Thyroid gland (tissue), 4 donors: ENCODE measurements around the gene GAPVD1. TPM values are rescaled to one million over a fixed set of nuclear protein-coding genes. Genes with fewer than 3 reads are reported as not detected.

Experiments
- DNase-seq, 2 donors: peaks; one replicate each; pipeline ENCODE4 v3.0.0-alpha.2; 2019
- H3K27ac ChIP-seq, 3 donors: fragments of 200-600 bp; sonication (generic); 1 replicate in 2 of 3; 2 replicates in 1 of 3; pipeline ENCODE4 v1.5.1; 2016 to 2019; ENCODE audit warnings: mild to moderate bottlenecking in 1 of 3, moderate library complexity in 1 of 3
- H3K27me3 ChIP-seq: fragments of 200-600 bp; sonication (generic); one replicate; pipeline ENCODE4 v1.5.1; 2019
- H3K36me3 ChIP-seq, 2 donors: fragments of 200-600 bp; sonication (generic); one replicate each; pipeline ENCODE4 v1.5.1; 2016 to 2019
- H3K4me1 ChIP-seq, 2 donors: fragments of 200-600 bp; sonication (generic); one replicate each; pipeline ENCODE4 v1.5.1; 2017 to 2019
- H3K4me3 ChIP-seq, 3 donors: fragments of 200-600 bp; sonication (generic); replicated peaks in 1 of 3; 1 replicate in 2 of 3; 2 replicates in 1 of 3; pipeline ENCODE4 v1.5.1; 2016; ENCODE audit warnings: mild to moderate bottlenecking in 1 of 3
- H3K9me3 ChIP-seq: fragments of 200-600 bp; sonication (generic); one replicate; pipeline ENCODE4 v1.5.1; 2017
- CTCF ChIP-seq, 6 experiments: fragments of 200-600 bp in 3 of 6; fragments of 450-650 bp in 3 of 6; sonication (generic) in 3 of 6; IDR thresholded peaks; one replicate each; pipeline ENCODE4 v1.5.1; 2016 to 2019; ENCODE audit warnings: antibody characterized with exemption in 6 of 6, mild to moderate bottlenecking in 2 of 6, inconsistent platforms in 1 of 6, moderate library complexity in 1 of 6
- POLR2A ChIP-seq, 2 donors: fragments of 450-650 bp; IDR thresholded peaks; one replicate each; pipeline ENCODE4 v1.6.1; 2017; ENCODE audit warnings: antibody characterized with exemption in 2 of 2, mild to moderate bottlenecking in 2 of 2, moderate library complexity in 1 of 2
- WGBS, 2 donors: methylation state at CpG; one replicate each; pipeline ENCODE4 v1.1.5; 2017; 5-methylcytosine and 5-hydroxymethylcytosine counted together
- intact Hi-C: fragments of 100-400 bp; cut with DNase I; formaldehyde crosslinking; loops from one replicate; pipeline ENCODE4 v1.15.1; 2023
- total RNA-seq, 4 donors: library from RNA; depleted of rRNA; stranded (reverse); fragments of >200 nt; gene quantifications; one replicate each; pipeline ENCODE4 v1.2.3, GENCODE V29; 2016

GAPVD1 gene
- total RNA-seq, 4 donors from 2014 or later, result 92.6 to 140 (median 104) TPM

GRCh38 chr9:125293134-125293533 lies 31.5 kb downstream of the GAPVD1 start:
- Histone ChIP-seq H3K36me3 (no peaks in the 10 kb centered on the region), H3K9me3 (no peaks in the 10 kb centered on the region), H3K27me3 (no peaks in the 10 kb centered on the region), H3K27ac (peak overlapping the region in 2 of 3 donors; percentile 34 to 54), H3K4me1 (peaks cover 18 to 24% of the 10 kb centered on the region in 2 donors), H3K4me3 (no peak overlapping the region)
- intact Hi-C loops, result no loop called here
- TF ChIP-seq CTCF (IDR thresholded peaks at IDR 0.05) (no peak), POLR2A (IDR thresholded peaks at IDR 0.05) (no peak)
- DNase-seq, result no peak

- Histone ChIP-seq H3K4me3 (no peak overlapping the region), H3K9me3 (no peaks in the 10 kb centered on the region), H3K27me3 (no peaks in the 10 kb centered on the region), H3K4me1 (peaks cover 21 to 30% of the 10 kb centered on the region in 2 donors), H3K36me3 (peaks cover 0 to 6% of the 10 kb centered on the region in 2 donors), H3K27ac (peak overlapping the region in 1 of 3 donors; percentile 89)
- intact Hi-C loops, result no loop called here
- DNase-seq, result no peak
- whole genome bisulfite sequencing, 2 donors, result 97 to 98% methylated on average over 5 of the region's 5 CpGs
- TF ChIP-seq POLR2A (IDR thresholded peaks at IDR 0.05), result no peak
- TF ChIP-seq CTCF (IDR thresholded peaks at IDR 0.05), result no peak
These were observed 34.0 kb downstream of the GAPVD1 start for GRCh38 chr9:125295657-125296056.

- Histone ChIP-seq H3K4me3 (no peak overlapping the region), H3K27me3 (no peaks in the 10 kb centered on the region), H3K36me3 (peaks cover 0 to 10% of the 10 kb centered on the region in 2 donors), H3K4me1 (peaks cover 25 to 34% of the 10 kb centered on the region in 2 donors), H3K9me3 (no peaks in the 10 kb centered on the region), H3K27ac (peak overlapping the region in 2 of 3 donors; percentile 71 to 89)
- intact Hi-C loops, result no loop called here
- WGBS, 2 donors, result 34 to 49% methylated on average over 3 of the region's 3 CpGs
- TF ChIP-seq POLR2A (IDR thresholded peaks at IDR 0.05) (no peak), CTCF (IDR thresholded peaks at IDR 0.05) (no peak)
- DNase-seq, result peak in 1 of 2 donors; percentile 16
These were observed 35.3 kb downstream of the GAPVD1 start for GRCh38 chr9:125296843-125297372.

GRCh38 chr9:125297917-125298316 lies 36.3 kb downstream of the GAPVD1 start:
- DNase-seq, result no peak
- Histone ChIP-seq H3K27ac (peak overlapping the region in 2 of 3 donors; percentile 71 to 89), H3K4me3 (no peak overlapping the region), H3K36me3 (peaks cover 0 to 10% of the 10 kb centered on the region in 2 donors), H3K4me1 (peaks cover 18 to 28% of the 10 kb centered on the region in 2 donors), H3K27me3 (no peaks in the 10 kb centered on the region), H3K9me3 (no peaks in the 10 kb centered on the region)
- TF ChIP-seq CTCF (IDR thresholded peaks at IDR 0.05) (no peak), POLR2A (IDR thresholded peaks at IDR 0.05) (no peak)
- WGBS, 2 donors, result 97 to 98% methylated on average over 7 of the region's 7 CpGs
- intact Hi-C loops, result no loop called here

GRCh38 chr9:125302241-125302640 lies 40.6 kb downstream of the GAPVD1 start:
- Histone ChIP-seq H3K36me3 (peaks cover 17 to 27% of the 10 kb centered on the region in 2 donors), H3K27ac (peak overlapping the region in 1 of 3 donors; percentile 17), H3K4me3 (no peak overlapping the region), H3K4me1 (peaks cover 14 to 18% of the 10 kb centered on the region in 2 donors), H3K27me3 (no peaks in the 10 kb centered on the region), H3K9me3 (no peaks in the 10 kb centered on the region)
- TF ChIP-seq CTCF (IDR thresholded peaks at IDR 0.05) (no peak), POLR2A (IDR thresholded peaks at IDR 0.05) (no peak)
- intact Hi-C loops, result no loop called here
- no peak for DNase-seq
- WGBS, 2 donors, result 60 to 82% methylated on average over 2 of the region's 2 CpGs
